SIG-M5 treated with dmso at 0.1 percent for 504 hours (cell line): ENCODE data around the gene NDE1.

Experiments used
- DNase-seq: peaks from one replicate; lab custom pipeline; 2025; ENCODE audit not compliant: unreplicated experiment; lab: John Stamatoyannopoulos, UW

Gene NDE1

DNA sequence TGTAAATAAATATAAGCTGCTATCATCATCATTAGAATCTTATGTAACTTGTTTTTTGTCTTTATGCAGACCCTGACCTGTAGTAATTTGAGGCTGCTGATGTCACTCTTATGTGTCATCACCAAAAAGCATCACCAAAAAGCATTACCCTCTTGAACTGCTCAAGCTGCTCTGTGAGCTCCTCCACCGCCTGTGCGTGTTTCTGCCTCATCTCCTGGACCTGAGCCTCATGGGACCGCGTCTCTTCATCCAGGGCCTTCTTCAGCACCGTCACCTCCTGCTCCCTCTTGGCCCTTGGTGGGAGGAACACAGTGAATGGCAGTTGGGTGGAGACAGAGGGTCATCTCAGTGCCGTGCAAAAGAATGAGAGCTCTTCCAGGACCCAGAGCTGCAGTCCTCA, 82.4 kb downstream of the NDE1 start:
- no peak for DNase-seq

DNA sequence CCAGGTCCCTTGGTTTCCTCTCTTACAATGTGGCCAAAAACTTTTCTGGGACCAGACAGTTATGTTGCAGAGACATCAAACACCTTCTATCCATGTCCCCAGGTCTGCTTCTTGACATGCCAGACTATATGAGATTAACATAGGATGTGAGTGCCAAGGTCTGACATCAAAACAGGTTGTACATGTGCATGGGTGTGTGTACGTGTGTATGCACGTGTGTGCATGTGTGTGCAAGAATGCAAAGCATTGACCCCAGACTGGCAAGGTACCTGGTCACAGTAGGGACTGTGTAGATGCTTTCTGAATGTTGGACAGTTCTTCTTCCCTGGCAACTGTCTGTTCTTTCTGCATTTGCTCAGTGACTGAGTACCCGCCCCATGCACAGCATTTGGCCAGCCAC, 85.6 kb downstream of the NDE1 start:
- no peak for DNase-seq

DNA sequence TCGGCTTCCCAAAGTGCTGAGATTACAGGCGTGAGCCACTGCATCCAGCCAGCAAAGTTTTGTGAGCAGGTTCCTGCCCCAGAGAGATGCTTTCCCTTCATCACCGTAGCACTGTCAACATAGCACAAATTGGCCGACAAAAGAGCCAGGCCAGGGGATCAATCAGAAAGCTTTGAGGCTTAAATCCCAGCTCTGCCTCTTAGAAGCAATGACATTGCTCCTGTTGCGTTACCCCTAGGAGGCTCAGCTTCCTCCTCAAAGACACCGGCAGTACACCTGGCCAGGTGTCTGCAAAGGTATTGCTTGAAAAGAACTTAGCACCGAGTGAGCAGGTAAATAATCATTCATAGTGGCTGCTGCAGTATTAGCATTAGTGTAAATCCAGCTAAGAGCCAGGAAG, 86.5 kb downstream of the NDE1 start:
- no peak for DNase-seq

DNA sequence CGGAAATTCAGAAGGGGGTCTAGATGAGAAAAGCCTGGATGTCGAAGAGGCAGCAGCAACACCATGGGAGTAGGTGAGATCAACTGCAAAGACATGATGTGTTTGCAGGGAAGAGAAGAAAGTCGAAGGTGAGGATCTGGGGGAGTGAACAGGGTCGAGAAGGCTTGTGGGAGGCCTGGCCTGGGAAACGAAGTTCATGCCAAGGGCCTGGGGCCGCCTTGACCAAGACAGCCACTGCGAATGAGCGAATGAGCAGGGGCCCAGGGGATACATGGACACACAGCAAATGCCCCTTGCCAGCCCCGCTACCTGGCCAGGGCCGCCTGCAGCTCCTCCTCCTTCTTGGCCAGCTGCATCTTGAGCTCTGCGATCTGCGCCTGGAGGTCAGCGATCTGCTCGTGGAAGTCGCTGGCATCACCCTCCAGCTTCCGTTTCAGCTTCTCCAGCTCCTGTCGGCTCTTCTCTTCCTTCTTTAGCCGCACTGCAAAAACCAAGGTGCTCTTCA, 87.1 kb downstream of the NDE1 start:
- no peak for DNase-seq

DNA sequence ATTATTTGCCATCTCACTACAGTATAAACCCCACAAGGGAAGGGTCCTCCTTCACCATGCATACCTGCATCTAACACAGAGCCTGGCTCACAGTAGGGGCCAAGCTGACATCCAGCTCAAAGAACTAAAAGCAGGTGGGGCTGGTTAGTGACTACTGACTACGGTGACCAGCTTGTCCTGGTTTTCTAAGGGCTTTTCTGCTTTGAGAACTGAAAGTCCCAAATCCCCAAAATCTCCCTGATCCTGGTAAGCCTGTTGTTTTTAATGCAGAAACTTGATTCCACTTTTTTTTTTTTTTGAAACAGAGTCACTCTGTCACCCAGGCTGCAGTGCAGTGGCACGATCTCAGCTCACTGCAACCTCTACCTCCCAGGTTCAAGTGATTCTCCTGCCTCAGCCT, 89.4 kb downstream of the NDE1 start:
- no peak for DNase-seq

DNA sequence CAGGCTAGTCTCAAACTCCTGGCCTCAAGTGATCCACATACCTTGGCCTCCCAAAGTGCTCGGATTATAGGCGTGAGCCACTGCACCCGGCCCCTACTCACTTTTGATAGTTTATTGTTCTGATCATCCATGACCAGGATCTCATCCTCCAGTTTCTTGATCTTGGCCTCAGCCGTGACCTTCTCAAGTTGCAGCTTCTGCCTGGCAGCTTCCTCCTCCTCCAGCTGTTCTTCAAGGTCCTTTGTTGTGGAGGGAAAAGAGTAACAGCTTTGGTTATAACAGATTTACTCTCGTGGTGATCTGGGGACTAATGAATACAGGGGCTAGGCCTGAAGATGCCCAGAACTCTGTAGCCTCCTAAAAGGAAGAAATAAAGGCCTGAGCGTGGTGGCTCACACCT, 89.9 kb downstream of the NDE1 start:
- no peak for DNase-seq

DNA sequence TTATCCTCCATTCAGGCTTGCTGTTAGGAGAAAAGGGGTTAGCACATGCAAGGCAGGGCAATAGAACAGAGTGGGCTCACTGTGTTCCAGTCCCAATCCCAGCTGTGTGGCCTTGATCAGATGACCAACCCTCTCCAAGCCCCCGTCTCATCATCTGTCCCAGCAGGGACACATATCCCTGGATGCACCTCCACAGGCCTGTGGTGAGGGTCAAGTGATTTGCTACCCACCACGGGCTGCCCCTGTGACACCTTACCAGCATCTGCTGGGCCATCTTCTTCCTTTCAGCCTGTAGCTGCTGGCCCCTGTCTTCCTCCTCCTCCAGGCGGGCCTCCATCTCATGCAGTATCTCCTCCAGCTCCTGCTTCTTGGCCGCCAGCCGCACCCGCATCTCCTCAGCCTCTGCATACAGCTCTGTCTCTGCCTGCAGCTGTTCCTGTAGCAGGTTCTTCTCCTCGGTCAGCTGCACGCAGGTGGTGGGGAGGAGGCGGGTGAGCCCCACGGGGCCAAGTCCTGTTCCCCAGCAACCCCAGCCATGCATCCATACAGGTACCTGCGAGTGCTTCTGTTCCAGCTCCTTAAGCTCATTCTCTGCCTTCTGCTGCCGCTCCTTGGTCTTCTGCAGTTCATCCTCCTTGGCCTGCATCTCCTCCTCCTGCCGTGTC, 91.3 kb downstream of the NDE1 start:
- no peak for DNase-seq

DNA sequence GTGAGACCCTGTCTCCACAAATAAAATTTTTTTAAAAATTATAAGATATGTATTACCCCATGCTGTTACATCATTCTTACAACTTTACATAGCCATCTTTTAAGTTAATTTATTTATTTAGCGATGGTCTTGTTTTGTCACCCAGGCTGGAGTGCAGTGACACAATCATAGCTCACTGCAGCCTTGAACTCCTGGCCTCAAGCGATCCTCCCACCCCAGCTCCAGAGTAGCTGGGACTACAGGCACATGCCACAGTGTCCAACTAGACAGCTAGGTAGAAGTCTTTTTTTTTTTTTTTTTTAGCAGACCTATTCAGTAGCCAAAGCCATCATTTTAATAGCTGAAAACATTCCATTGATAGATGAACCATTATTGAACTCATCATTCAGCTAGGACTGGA, 92.7 kb downstream of the NDE1 start:
- no peak for DNase-seq

DNA sequence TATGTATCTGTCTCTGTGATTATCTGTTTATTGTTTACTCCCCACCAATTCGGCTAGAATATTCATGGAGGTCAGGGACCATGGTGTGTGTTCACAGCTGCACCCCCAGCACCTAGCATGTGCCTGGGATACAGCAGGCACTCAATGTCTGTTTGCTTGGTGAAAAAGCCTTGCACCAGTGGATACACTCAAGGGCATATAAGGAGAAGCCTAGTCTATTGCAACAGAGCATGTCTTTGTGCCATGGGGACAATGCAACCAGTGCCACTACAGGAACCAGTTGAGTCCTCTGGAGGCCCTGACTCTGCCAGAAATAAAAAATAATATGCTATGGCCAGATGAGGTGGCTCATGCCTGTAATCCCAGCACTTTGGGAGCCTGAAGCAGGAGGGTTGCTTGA, 93.6 kb downstream of the NDE1 start:
- no peak for DNase-seq

DNA sequence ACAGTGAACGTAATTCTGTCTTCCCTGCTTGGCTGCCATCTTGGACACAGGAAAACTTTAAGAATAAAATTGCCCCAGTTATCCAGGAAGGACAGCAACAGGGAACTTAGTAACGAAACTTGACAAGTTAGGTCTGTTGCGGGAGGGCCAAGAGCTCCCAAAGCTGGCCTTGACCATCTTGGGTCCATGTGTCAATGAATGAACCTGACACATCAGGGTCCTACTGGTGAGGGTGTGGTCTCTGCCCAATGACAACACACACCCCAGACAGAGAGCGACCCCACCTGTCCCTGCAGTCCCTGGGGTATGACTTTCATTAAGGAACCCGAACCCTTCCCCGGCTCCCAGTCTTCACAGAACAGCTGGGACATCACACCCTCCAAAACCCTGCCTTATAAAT, 96.3 kb downstream of the NDE1 start:
- DNase-seq, result no peak

DNA sequence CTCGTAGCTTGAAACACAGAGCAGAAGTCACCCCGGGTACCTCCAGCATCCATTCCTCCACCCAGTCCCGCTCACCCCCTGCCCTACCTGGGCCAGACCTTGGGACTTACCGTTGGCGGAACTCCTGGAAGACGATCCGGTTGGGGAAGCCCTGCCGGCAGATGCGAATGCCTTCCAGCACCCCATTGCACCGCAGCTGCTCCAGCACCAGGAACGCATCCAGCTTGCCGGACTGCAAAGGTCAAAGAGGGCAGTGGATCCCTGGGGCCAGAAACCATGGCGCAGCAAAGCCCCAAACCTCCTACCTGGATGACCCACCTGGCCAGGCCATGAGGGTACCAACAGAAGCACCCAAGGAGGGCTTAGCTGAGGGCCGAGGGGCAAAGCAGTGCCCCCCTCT, 97.9 kb downstream of the NDE1 start:
- no peak for DNase-seq

DNA sequence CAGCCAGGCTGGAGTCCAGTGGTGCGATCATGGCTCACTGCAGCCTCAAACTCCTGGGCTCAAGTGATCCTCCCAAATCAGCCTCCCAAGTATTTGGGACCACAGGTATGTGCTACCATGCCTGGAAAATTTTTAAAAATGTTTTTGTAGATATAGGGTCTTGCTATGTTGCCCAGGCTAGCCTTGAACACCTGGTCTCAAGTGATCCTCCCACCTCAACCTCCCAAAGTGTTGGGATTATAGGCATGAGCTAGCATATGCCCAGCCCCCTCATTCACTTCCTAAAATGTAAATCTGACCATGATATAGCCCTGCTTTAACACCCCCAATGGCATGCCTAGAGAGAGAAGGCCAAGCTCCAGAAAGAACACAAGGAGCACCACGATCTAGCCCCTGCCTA, 98.6 kb downstream of the NDE1 start:
- DNase-seq, result no peak

DNA sequence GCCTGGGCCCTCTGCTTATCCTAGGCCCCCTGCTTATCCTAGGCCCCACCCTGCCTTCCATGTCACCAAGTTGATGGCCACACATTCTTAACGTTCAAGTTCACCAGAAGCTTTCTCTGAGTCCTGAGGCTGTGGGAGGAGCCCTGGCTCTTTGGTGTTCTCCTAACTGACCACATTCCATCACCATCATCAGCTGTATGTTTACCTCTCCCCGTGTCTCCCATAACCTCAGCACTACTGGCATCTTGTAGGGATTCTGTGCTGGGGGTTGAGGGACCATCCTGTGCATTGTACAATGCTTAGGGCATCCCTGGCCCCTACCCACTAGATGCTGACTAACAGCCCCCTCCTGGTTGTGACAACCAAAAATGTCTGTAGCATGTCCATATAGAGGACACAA, 99.3 kb downstream of the NDE1 start:
- DNase-seq, result no peak

DNA sequence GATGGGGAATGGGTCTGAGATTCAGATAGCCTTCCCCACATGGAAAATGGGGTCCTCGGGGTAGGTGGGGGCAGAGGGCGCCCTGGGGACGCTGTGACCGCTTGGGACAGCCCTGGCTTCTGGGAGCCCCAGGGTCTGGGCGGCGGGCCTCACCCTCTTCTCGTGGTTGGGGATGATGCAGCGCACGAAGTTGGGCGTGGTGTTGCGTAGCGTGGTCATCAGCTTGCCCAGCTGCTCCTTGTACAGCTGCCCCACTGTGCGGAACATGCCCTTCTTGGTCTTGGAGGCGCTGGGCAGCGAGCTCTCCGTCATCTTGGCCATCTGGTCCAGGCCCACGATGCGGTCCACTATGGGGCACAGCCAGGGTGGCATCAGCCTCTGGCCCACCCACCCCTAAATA, 99.9 kb downstream of the NDE1 start:
- DNase-seq, result no peak

DNA sequence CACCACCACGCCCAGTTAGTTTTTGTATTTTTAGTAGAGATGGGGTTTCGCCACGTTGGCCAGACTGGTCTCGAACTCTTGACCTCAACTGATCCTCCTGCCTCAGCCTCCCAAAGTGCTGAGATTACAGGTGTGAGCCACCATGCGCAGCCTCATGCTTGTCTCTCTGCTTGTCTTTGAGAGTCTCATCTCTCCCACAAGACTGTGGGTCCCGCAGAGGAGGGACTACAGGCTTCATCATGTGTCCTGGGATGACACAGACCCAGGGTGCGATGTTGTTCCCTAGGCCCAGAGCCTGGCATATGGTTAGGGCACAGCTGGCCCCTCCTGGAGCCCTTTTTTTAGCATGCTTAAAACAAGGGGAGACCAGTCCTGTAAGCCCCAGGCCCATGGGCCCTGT, 101.9 kb downstream of the NDE1 start:
- DNase-seq, result no peak

DNA sequence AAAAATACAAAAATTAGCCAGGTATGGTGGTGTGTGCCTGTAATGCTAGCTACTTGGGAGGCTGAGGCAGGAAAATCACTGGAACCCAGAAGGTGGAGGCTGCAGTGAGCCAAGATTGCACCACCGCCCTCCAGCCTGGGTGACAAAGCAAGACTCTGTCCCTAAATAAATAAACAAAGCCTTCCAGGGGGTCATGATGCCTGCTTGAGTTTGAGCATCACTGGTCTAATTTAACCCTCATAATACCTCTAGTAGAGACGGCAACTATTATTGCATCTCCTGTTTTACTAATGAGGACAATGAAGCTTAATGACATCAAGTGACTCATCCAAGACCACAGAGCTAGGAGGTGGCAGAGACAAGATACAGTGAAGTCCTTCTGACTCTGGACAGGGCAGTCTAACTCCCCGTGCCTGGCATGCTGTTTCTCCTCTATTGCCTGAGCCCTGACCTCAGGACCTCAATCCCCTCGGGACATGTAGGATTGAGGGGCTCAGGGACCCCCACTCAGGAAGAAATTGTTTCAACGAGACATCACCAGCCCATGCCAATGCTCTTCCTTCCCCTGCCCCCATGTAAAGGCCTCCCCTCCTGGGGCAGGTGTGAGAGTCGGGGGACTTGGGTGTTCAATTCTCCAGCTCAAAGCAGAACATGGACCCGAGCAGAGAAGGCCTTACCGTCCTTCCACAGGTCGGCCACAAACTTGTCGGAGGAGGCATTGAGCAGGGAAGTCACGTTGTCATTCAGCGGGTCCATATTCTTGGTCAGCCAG, 102.9 kb downstream of the NDE1 start:
- DNase-seq, result no peak

DNA sequence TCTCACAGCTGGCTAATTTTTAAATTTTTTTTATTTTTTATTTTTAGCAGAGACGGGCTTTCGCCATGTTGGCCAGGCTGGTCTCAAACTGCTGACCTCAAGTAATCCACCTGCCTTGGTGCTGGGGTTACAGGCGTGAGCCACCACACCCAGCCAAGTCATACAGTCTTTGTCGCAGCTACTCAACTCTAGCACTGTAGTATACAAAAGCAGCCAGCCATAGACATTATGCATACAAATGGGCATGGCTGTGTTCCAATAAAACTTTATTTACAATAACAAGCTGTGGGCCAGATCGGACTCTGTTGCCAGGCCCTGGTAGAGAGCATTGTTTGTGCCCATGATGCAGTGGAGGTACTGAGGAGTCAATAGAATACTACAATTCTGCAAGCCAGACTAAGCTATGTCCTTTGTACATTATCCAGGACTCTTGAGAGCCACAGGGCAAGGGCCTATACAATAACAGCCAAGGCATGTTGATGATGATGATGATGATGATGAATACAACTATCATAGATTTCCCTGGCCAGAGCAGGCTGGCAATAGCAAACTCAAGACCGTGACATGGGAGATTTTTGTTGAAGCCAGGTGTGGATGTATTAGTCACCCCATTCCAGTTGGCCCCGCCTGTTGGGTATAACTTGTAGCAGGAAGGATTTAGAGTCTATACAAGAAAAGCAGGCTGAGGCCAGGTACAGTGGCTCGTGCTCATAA, 104.9 kb downstream of the NDE1 start:
- no peak for DNase-seq

DNA sequence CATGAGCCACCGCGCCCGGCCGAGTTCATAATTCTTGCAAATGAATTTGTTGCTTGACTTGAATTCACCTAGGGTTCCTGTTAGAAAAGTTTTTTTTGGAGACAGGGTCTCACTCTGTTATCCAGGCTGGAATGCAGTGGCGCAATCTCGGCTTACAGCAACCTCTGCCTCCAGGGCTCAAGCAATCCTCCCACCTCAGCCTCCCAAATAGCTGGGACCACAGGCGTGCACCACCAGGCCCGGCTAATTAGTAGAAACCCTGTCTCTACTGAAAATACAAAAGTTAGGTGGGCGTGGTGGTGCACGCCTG, 107.0 kb downstream of the NDE1 start:
- no peak for DNase-seq

DNA sequence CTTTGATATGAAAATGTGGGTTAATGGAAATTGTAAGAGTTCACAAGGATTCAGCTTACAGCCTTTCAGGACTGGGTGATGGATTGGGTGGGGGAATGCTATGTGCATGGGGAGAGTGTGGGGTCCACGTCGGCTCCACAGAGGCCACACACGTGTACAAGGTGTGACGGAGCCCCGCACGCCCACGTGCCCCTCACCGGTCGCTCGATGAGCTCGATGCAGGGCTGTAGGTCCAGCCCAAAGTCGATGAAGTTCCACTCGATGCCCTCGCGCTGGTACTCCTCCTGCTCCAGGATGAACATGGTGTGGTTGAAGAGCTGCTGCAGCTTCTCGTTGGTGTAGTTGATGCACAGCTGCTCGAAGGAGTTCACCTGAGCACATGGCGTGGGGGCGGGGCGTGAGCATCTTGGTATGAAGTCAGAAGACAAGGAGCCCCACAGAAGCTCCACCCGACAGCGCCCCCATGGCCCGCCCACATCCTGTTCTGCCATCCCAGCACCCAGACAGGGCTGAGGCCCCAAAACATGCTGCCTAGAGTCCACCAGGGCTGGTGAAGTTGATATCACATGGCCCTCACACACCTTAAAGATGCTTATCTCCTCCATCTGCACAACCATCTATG, 107.7 kb downstream of the NDE1 start:
- DNase-seq, result no peak

DNA sequence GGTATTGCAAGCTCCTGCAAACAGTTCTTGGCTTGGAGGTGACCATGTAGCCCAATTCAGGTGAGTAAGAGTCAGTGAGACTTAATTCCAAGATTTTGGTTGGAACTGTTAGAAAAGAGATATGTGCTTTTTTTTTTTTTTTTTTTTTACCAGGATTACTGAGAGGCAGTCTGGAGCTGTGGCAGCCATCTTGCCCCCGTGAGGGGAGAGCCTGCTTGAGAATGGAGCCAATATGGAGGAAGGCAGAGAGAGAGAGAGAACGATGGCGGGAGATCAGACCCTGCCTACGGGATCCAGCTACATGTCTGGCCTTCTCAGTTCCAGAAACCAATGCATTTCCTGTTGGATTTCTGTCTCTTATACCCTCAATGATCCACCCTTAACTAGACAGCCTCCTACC, 109.0 kb downstream of the NDE1 start:
- no peak for DNase-seq

DNA sequence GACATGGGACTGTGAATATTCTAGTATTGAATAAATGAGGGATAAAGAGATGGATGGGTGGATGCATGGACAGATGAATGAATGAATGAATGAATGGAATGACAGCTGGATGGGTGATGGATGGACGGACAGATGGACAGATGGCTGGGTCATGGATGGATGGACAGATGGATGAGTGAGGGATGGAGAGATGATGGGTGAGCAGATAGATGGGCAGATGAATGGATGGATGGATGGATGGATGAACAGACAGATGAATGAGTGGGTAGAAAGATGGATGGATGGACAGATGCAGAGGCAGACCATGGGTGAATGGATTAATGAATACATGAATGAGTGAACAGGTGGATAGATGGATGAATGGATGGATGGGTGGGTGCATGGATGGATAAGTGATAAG, 110.1 kb downstream of the NDE1 start:
- DNase-seq, result no peak

DNA sequence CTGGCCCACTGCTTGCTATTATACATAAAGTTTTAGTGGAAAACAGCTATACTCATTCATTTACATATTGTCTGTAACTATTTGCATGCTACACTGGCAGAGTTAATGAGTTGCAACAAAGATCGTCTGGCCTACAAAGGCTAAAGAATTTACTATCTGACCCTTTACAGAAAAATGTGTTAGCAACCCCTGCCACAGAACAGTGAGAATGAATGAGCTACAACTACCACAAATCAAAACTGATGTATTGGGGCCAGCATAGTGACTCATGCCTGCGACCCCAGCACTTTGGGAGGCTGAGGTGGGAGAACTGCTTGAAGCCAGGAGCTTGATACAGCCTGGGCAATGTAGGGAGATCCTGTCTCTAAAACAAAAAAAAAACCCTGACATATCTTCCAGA, 114.1 kb downstream of the NDE1 start:
- no peak for DNase-seq
